Measurements from ENCODE around the gene MRPL52.

Gene MRPL52

GRCh38 chr14:22866874-22867273, 37.2 kb downstream of the MRPL52 start:
- no peaks in the 10 kb centered on the region for H3K27me3 ChIP-seq (ENCODE audit: insufficient read depth, poor library complexity, severe bottlenecking)
- no peak for TF ChIP-seq SPI1 (IDR thresholded peaks at IDR 0.05; ENCODE audit: borderline replicate concordance, low read depth)
- TF ChIP-seq POLR2AphosphoS5 (IDR thresholded peaks at IDR 0.05; ENCODE audit: low read depth), result no peak
- TF ChIP-seq CTCF (IDR thresholded peaks at IDR 0.05; ENCODE audit: insufficient read depth, low read length), result no peak
- TF ChIP-seq GABPA (IDR thresholded peaks at IDR 0.05; ENCODE audit: low read depth), result no peak
- TF ChIP-seq REST (IDR thresholded peaks at IDR 0.05; ENCODE audit: insufficient replicate concordance, low read depth), result no peak
- no peak for DNase-seq (ENCODE audit: low read depth in 1 of 2, low spot score in 1 of 2)
- no peak overlapping the region for H3K27ac ChIP-seq (replicated peaks)
- H3K4me3 ChIP-seq (replicated peaks; ENCODE audit: insufficient read depth, low read length), result no peak overlapping the region

- Histone ChIP-seq H3K4me3 (replicated peaks; ENCODE audit: insufficient read depth, low read length) (peak overlapping the region; percentile 99), H3K27me3 (ENCODE audit: insufficient read depth, poor library complexity, severe bottlenecking) (no peaks in the 10 kb centered on the region), H3K27ac (replicated peaks) (peak overlapping the region; percentile 85)
- peak in 1 of 2 experiments; percentile 78 for DNase-seq (ENCODE audit: low read depth in 1 of 2, low spot score in 1 of 2)
- TF ChIP-seq GABPA (IDR thresholded peaks at IDR 0.05; ENCODE audit: low read depth), result peak; percentile 47; the same call in 1 of the 2 replicates
- peak; percentile 86 for TF ChIP-seq SPI1 (IDR thresholded peaks at IDR 0.05; ENCODE audit: borderline replicate concordance, low read depth)
- TF ChIP-seq POLR2AphosphoS5 (IDR thresholded peaks at IDR 0.05; ENCODE audit: low read depth), result no peak
- TF ChIP-seq CTCF (IDR thresholded peaks at IDR 0.05; ENCODE audit: insufficient read depth, low read length), result no peak
- TF ChIP-seq REST (IDR thresholded peaks at IDR 0.05; ENCODE audit: insufficient replicate concordance, low read depth), result peak; percentile 18
Observed at GRCh38 chr14:22870811-22871223, 41.1 kb downstream of the MRPL52 start.

- H3K27ac ChIP-seq (replicated peaks), result peak within 1 kb of the TSS; percentile 85
- H3K27me3 ChIP-seq (ENCODE audit: insufficient read depth, poor library complexity, severe bottlenecking), result no peaks in the 10 kb centered on the region
- DNase-seq (ENCODE audit: low read depth in 1 of 2, low spot score in 1 of 2), result peak; percentile 80 to 88
- peak within 1 kb of the TSS; percentile 99 for H3K4me3 ChIP-seq (replicated peaks; ENCODE audit: insufficient read depth, low read length)
- peak; percentile 81 for TF ChIP-seq SPI1 (IDR thresholded peaks at IDR 0.05; ENCODE audit: borderline replicate concordance, low read depth)
- peak; percentile 44; the same call in 1 of the 2 replicates for TF ChIP-seq POLR2AphosphoS5 (IDR thresholded peaks at IDR 0.05; ENCODE audit: low read depth)
- no peak for TF ChIP-seq CTCF (IDR thresholded peaks at IDR 0.05; ENCODE audit: insufficient read depth, low read length)
- TF ChIP-seq GABPA (IDR thresholded peaks at IDR 0.05; ENCODE audit: low read depth), result no peak
- TF ChIP-seq REST (IDR thresholded peaks at IDR 0.05; ENCODE audit: insufficient replicate concordance, low read depth), result no peak
Observed at GRCh38 chr14:22871224-22872032, 41.7 kb downstream of the MRPL52 start, which contains the start of gene LRP10. TSS of gene LRP10 (plus strand) at chr14:22871740. CDS start at chr14:22872304, 564 bp downstream.
